Tibial artery (tissue), 4 donors: Measurements from ENCODE around the gene DCLK1.

Source experiments
- DNase-seq, 2 donors: peaks; one replicate each; pipeline ENCODE4 v3.0.0-alpha.2; 2019
- H3K27ac ChIP-seq, 2 donors: fragments of 200-600 bp; sonication (generic) in 1 of 2; 1 replicate in 1 of 2; 2 replicates in 1 of 2; pipeline ENCODE4 v1.5.1; 2018 to 2019; ENCODE audit warnings: mild to moderate bottlenecking in 1 of 2
- H3K27me3 ChIP-seq, 2 donors: fragments of 200-600 bp; sonication (generic) in 1 of 2; one replicate each; pipeline versions ENCODE4 v1.5.1 to v1.6.0; 2016 to 2019
- H3K36me3 ChIP-seq, 3 donors: fragments of 200-600 bp; sonication (generic) in 2 of 3; one replicate each; pipeline ENCODE4 v1.5.1; 2016 to 2019; ENCODE audit warnings: mild to moderate bottlenecking in 2 of 3
- H3K4me1 ChIP-seq, 4 donors: fragments of 200-600 bp; sonication (generic) in 2 of 4; 1 replicate in 3 of 4; 2 replicates in 1 of 4; pipeline ENCODE4 v1.5.1; 2016 to 2019
- H3K4me3 ChIP-seq, 2 donors: fragments of 200-600 bp; sonication (generic) in 1 of 2; 1 replicate in 1 of 2; 2 replicates in 1 of 2; pipeline ENCODE4 v1.5.1; 2018 to 2019; ENCODE audit warnings: mild to moderate bottlenecking in 2 of 2
- H3K9me3 ChIP-seq, 3 donors: fragments of 200-600 bp; sonication (generic) in 1 of 3; one replicate each; pipeline ENCODE4 v1.5.1; 2016 to 2019
- intact Hi-C: fragments of 100-400 bp; cut with DNase I; formaldehyde crosslinking; loops from one replicate; pipeline ENCODE4 v1.15.0; 2023; ENCODE audit warnings: low total_unique reads
- TF ChIP-seq, protein P1 (sequence below), 2 experiments: fragments of 200-600 bp in 1 of 2; fragments of 450-650 bp in 1 of 2; IDR thresholded peaks; one replicate each; pipeline ENCODE4 v1.5.1; 2017 to 2019; ENCODE audit warnings: antibody characterized with exemption in 2 of 2, mild to moderate bottlenecking in 1 of 2, moderate library complexity in 1 of 2

Gene DCLK1

DNA sequence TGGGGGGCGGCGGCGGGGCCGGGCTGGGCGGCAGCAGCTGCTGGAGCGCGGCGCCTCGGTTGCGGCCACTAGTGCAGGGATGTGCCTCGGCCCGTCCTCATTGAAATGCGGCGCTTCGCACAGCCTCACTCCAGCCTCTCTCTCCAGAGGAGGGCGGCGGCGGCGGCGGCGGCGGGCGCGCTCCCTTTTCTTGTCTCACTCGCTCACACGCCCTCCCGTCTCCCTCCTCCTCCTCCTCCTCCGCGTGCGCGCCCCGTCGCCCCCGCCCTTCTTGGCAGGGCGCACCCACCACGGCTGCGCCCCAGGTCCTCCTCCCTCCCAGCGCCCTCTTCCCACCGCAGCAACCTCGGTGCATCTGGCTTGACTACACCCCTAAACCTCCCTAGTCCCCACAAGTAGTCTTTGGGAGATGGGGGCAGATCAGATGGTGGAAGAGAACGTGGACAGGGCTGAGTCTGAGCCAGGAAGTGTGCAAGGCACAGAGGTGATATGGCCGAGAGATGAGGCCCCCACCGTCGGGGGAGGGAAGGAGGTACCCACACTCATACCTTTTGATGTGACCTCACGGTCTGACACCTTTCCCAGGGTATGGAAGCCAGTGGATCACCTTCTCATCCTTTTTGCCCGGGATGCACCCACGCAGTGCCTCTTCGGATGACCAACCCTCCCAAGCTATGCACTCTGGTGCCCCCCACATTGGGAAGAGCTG lies at the start of gene DCLK1:
DCLK1 (minus strand) TSS at position 161 of the 709 bp plus-strand sequence.
- DNase-seq, result peak; percentile 75 to 80
- peak within 1 kb of the TSS; percentile 59 for H3K4me3 ChIP-seq
- intact Hi-C loops, result no loop called here

DNA sequence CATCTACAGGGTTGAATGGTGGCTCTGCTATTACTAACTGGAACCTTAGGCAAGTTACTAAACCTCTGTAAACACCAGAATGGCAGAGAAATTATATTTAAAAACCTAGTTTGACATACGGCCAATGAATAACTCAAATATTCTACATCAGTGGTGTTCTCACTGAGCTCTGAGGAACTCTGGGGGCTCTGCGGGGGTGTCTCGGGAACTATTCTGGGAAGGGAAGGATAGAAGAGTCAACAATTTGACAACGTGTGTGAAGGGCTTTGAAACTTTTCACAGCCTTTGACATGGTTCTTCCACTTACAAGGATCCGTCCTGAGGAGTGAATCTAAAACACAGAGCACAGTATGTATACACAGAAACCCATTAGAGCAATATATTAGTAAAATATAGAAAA lies 44.4 kb upstream of the DCLK1 start:
- Histone ChIP-seq H3K27me3 (no peaks in the 10 kb centered on the region), H3K27ac (no peak overlapping the region), H3K9me3 (no peaks in the 10 kb centered on the region), H3K36me3 (no peaks in the 10 kb centered on the region), H3K4me1 (peaks cover 0 to 6% (median 0%) of the 10 kb centered on the region in 4 donors), H3K4me3 (no peak overlapping the region)
- intact Hi-C loops, result no loop called here
- TF ChIP-seq, protein P1, sequence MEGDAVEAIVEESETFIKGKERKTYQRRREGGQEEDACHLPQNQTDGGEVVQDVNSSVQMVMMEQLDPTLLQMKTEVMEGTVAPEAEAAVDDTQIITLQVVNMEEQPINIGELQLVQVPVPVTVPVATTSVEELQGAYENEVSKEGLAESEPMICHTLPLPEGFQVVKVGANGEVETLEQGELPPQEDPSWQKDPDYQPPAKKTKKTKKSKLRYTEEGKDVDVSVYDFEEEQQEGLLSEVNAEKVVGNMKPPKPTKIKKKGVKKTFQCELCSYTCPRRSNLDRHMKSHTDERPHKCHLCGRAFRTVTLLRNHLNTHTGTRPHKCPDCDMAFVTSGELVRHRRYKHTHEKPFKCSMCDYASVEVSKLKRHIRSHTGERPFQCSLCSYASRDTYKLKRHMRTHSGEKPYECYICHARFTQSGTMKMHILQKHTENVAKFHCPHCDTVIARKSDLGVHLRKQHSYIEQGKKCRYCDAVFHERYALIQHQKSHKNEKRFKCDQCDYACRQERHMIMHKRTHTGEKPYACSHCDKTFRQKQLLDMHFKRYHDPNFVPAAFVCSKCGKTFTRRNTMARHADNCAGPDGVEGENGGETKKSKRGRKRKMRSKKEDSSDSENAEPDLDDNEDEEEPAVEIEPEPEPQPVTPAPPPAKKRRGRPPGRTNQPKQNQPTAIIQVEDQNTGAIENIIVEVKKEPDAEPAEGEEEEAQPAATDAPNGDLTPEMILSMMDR (IDR thresholded peaks at IDR 0.05), result no peak
- DNase-seq, result no peak

More for the DNA sequence above, at the start of gene DCLK1:
- peak within 1 kb of the TSS; percentile 40 to 41 for H3K27ac ChIP-seq
- no peaks in the 10 kb centered on the region for H3K36me3 ChIP-seq
- no peaks in the 10 kb centered on the region for H3K9me3 ChIP-seq
- TF ChIP-seq, protein P1 (IDR thresholded peaks at IDR 0.05), result no peak
- H3K4me1 ChIP-seq, result peaks cover 0 to 14% (median 9%) of the 10 kb centered on the region in 4 donors
- H3K27me3 ChIP-seq, result no peaks in the 10 kb centered on the region

DNA sequence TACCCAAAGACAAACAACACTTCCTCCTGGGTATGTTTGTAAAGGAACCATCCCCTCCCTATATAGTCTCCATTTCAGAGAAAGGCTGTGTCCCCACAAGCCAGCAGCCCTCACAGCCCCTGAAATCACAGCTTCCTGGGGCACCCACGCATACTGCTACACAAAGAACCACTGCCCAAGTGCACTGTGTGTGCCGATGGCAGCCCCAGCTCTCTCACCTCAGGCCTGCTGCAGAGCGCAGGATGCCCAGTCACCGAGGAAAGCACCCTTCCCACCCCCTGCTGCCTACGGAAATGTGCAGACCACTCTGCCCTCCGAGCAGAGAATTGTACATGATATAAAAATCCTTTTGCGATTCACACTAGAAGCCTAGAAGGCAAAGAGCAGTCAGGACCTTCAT lies 43.7 kb upstream of the DCLK1 start:
- Histone ChIP-seq H3K4me1 (peaks cover 0 to 6% (median 0%) of the 10 kb centered on the region in 4 donors), H3K27ac (no peak overlapping the region), H3K4me3 (no peak overlapping the region), H3K9me3 (no peaks in the 10 kb centered on the region), H3K36me3 (no peaks in the 10 kb centered on the region), H3K27me3 (no peaks in the 10 kb centered on the region)
- TF ChIP-seq, protein P1 (IDR thresholded peaks at IDR 0.05), result no peak
- intact Hi-C loops, result no loop called here
- DNase-seq, result no peak

DNA sequence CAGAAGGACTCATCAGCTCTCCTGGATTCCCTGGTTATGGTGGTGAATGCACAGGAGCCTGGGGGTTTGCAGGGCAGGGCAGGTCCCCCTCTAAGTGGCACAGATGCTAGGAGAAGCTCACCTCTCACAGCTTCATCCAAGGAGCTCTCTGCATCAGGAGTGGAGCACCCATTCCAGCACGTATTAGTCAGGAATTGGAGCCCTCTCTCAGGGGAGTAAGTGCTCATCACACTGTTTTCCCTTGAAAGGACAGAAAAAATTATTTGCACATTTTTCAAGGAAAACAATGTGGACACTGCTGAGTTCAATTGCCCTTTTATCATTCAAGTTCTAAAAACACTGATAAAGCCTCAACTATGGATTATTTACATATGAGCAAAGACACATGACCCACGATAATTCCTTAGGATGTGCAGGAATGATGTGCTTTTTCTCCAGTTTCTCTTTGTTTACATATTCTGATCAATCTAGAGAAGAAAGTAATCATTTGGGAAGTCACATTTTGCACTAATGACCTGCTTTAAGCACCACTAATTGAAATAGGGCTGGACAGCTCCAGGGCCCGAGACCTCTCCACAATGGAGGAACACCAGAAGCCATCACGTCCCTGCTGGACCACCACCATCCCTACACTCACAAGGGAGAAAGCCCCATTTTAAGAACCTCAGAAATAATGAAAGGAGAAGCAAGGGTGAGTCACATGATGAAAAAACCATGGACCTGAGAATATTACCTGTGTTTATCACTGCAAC lies 42.6 kb upstream of the DCLK1 start:
- DNase-seq, result no peak
- TF ChIP-seq, protein P1 (IDR thresholded peaks at IDR 0.05), result no peak
- Histone ChIP-seq H3K27ac (no peak overlapping the region), H3K36me3 (no peaks in the 10 kb centered on the region), H3K4me1 (peaks cover 0 to 6% (median 0%) of the 10 kb centered on the region in 4 donors), H3K27me3 (no peaks in the 10 kb centered on the region), H3K4me3 (no peak overlapping the region), H3K9me3 (no peaks in the 10 kb centered on the region)
- intact Hi-C loops, result no loop called here

DNA sequence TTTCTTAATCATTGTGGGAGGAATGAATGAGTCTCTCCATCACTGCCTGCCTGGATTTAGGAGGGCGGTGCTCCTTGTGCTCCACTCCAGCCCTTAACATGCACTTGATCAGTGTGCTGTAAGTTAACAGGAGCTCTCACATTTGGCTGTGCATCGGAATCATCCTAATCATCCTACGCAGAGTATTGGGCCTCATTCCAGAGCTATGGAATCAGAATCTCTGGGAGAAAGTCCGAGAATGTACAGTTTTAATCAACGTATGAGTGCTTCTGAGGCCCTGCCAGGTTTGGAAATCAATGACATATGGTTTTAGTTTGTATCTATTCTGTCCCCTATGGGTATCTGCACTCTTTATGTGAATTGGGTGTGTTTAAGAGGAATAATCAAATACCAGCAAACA lies 34.9 kb upstream of the DCLK1 start:
- H3K4me1 ChIP-seq, result peaks cover 0 to 18% (median 10%) of the 10 kb centered on the region in 4 donors
- no peak for DNase-seq
- H3K36me3 ChIP-seq, result no peaks in the 10 kb centered on the region
- no peaks in the 10 kb centered on the region for H3K9me3 ChIP-seq
- no peak overlapping the region for H3K4me3 ChIP-seq
- intact Hi-C loops, result no loop called here
- TF ChIP-seq, protein P1 (IDR thresholded peaks at IDR 0.05), result no peak
- H3K27me3 ChIP-seq, result no peaks in the 10 kb centered on the region
- H3K27ac ChIP-seq, result no peak overlapping the region
